Hypothalamus (tissue), 51 donors: ENCODE measurements around the gene CADPS2.
"Not testable (repeated sequence)": the region's sequence is repeated elsewhere in the genome, so short reads cannot be mapped to it uniquely, and the experiment has no call there.

Experiments used
- DNase-seq, 51 donors: peaks; one replicate each; lab custom pipeline; 2025; lab: John Stamatoyannopoulos, UW

CADPS2 gene

GRCh38 chr7:122303531-122304318, 582.5 kb downstream of the CADPS2 start:
- DNase-seq = no peak

GRCh38 chr7:122302761-122303530, 583.3 kb downstream of the CADPS2 start:
- no peak for DNase-seq

- peak in 1 of 51 donors; percentile 13 for DNase-seq
Measured at GRCh38 chr7:122301858-122302760, 584.2 kb downstream of the CADPS2 start.

- DNase-seq = no peak
Measured at GRCh38 chr7:122300956-122301833, 585.1 kb downstream of the CADPS2 start.

GRCh38 chr7:122300211-122300932, 585.9 kb downstream of the CADPS2 start:
- DNase-seq = no peak

GRCh38 chr7:122299624-122300210, 586.5 kb downstream of the CADPS2 start:
- peak in 1 of 51 donors; percentile 16 for DNase-seq

- DNase-seq = no peak
Measured at GRCh38 chr7:122298618-122299017, 587.6 kb downstream of the CADPS2 start.

GRCh38 chr7:122298131-122298530, 588.1 kb downstream of the CADPS2 start:
- no peak for DNase-seq

- no peak for DNase-seq
Measured at GRCh38 chr7:122291189-122291588, 595.1 kb downstream of the CADPS2 start.

GRCh38 chr7:122290476-122290875, 595.8 kb downstream of the CADPS2 start:
- DNase-seq = no peak

- no peak for DNase-seq
Measured at GRCh38 chr7:122289426-122289825, 596.8 kb downstream of the CADPS2 start.

GRCh38 chr7:122284608-122285007, 601.7 kb downstream of the CADPS2 start:
- not testable (repeated sequence) for DNase-seq

- DNase-seq = no peak
Measured at GRCh38 chr7:122273117-122273516, 613.1 kb downstream of the CADPS2 start.

GRCh38 chr7:122269241-122269640, 617.0 kb downstream of the CADPS2 start:
- DNase-seq = no peak
